Measurements from ENCODE around the gene BRD4.

Gene BRD4

GRCh38 chr19:15324791-15325519 is 7.4 kb downstream of the BRD4 start:
- Histone ChIP-seq H3K9me3 (replicated peaks; ENCODE audit: low read length) (no peaks in the 10 kb centered on the region), H3K4me1 (ENCODE audit: control insufficient read depth, insufficient read depth, low read length) (peaks cover 73% of the 10 kb centered on the region)

GRCh38 chr19:15323496-15324235 is 8.7 kb downstream of the BRD4 start:
- Histone ChIP-seq H3K9ac (ENCODE audit: low read depth, low read length) (no peak overlapping the region), H3K4me2 (ENCODE audit: low read length) (peak overlapping the region; percentile 18), H3K4me3 (ENCODE audit: low read length) (no peak overlapping the region), H3K9me3 (replicated peaks; ENCODE audit: low read length) (no peaks in the 10 kb centered on the region), H3K4me1 (ENCODE audit: control insufficient read depth, insufficient read depth, low read length) (peaks cover 78% of the 10 kb centered on the region), H3K27me3 (ENCODE audit: control insufficient read depth, insufficient read depth, low read length) (no peaks in the 10 kb centered on the region), H3K36me3 (ENCODE audit: insufficient read depth, low read length) (no peaks in the 10 kb centered on the region)

More at GRCh38 chr19:15324791-15325519, 7.4 kb downstream of the BRD4 start:
- Histone ChIP-seq H3K27me3 (ENCODE audit: control insufficient read depth, insufficient read depth, low read length) (no peaks in the 10 kb centered on the region), H3K9ac (ENCODE audit: low read depth, low read length) (no peak overlapping the region), H3K36me3 (ENCODE audit: insufficient read depth, low read length) (no peaks in the 10 kb centered on the region), H3K4me3 (ENCODE audit: low read length) (no peak overlapping the region), H3K4me2 (ENCODE audit: low read length) (peak overlapping the region; percentile 31)

GRCh38 chr19:15321739-15322138 is 10.6 kb downstream of the BRD4 start:
- H3K9ac ChIP-seq (ENCODE audit: low read depth, low read length): no peak overlapping the region
- H3K27me3 ChIP-seq (ENCODE audit: control insufficient read depth, insufficient read depth, low read length): no peaks in the 10 kb centered on the region
- H3K36me3 ChIP-seq (ENCODE audit: insufficient read depth, low read length): peaks cover 5% of the 10 kb centered on the region
- H3K9me3 ChIP-seq (replicated peaks; ENCODE audit: low read length): no peaks in the 10 kb centered on the region
- H3K4me3 ChIP-seq (ENCODE audit: low read length): no peak overlapping the region
- no peak overlapping the region for H3K4me2 ChIP-seq (ENCODE audit: low read length)
- peaks cover 84% of the 10 kb centered on the region for H3K4me1 ChIP-seq (ENCODE audit: control insufficient read depth, insufficient read depth, low read length)

GRCh38 chr19:15320116-15320515 is 12.2 kb downstream of the BRD4 start:
- Histone ChIP-seq H3K9ac (ENCODE audit: low read depth, low read length) (no peak overlapping the region), H3K4me1 (ENCODE audit: control insufficient read depth, insufficient read depth, low read length) (peaks cover 77% of the 10 kb centered on the region), H3K36me3 (ENCODE audit: insufficient read depth, low read length) (peaks cover 6% of the 10 kb centered on the region), H3K4me2 (ENCODE audit: low read length) (peak overlapping the region; percentile 9), H3K27me3 (ENCODE audit: control insufficient read depth, insufficient read depth, low read length) (no peaks in the 10 kb centered on the region), H3K4me3 (ENCODE audit: low read length) (no peak overlapping the region), H3K9me3 (replicated peaks; ENCODE audit: low read length) (no peaks in the 10 kb centered on the region)

- H3K9ac ChIP-seq (ENCODE audit: low read depth, low read length): no peak overlapping the region
- H3K4me3 ChIP-seq (ENCODE audit: low read length): no peak overlapping the region
- H3K4me2 ChIP-seq (ENCODE audit: low read length): peak overlapping the region; percentile 62
- peaks cover 74% of the 10 kb centered on the region for H3K4me1 ChIP-seq (ENCODE audit: control insufficient read depth, insufficient read depth, low read length)
- no peaks in the 10 kb centered on the region for H3K9me3 ChIP-seq (replicated peaks; ENCODE audit: low read length)
- peaks cover 6% of the 10 kb centered on the region for H3K36me3 ChIP-seq (ENCODE audit: insufficient read depth, low read length)
- H3K27me3 ChIP-seq (ENCODE audit: control insufficient read depth, insufficient read depth, low read length): no peaks in the 10 kb centered on the region
Observed at GRCh38 chr19:15318241-15318691, 14.1 kb downstream of the BRD4 start.

GRCh38 chr19:15317392-15318071 is 14.8 kb downstream of the BRD4 start:
- Histone ChIP-seq H3K4me3 (ENCODE audit: low read length) (no peak overlapping the region), H3K9ac (ENCODE audit: low read depth, low read length) (no peak overlapping the region), H3K36me3 (ENCODE audit: insufficient read depth, low read length) (peaks cover 6% of the 10 kb centered on the region), H3K4me1 (ENCODE audit: control insufficient read depth, insufficient read depth, low read length) (peaks cover 71% of the 10 kb centered on the region), H3K9me3 (replicated peaks; ENCODE audit: low read length) (no peaks in the 10 kb centered on the region), H3K27me3 (ENCODE audit: control insufficient read depth, insufficient read depth, low read length) (no peaks in the 10 kb centered on the region), H3K4me2 (ENCODE audit: low read length) (peak overlapping the region; percentile 62)

GRCh38 chr19:15316498-15316897 is 15.8 kb downstream of the BRD4 start:
- H3K4me1 ChIP-seq (ENCODE audit: control insufficient read depth, insufficient read depth, low read length): peaks cover 66% of the 10 kb centered on the region
- H3K9ac ChIP-seq (ENCODE audit: low read depth, low read length): no peak overlapping the region
- peaks cover 6% of the 10 kb centered on the region for H3K36me3 ChIP-seq (ENCODE audit: insufficient read depth, low read length)
- H3K4me2 ChIP-seq (ENCODE audit: low read length): peak overlapping the region; percentile 62
- H3K27me3 ChIP-seq (ENCODE audit: control insufficient read depth, insufficient read depth, low read length): no peaks in the 10 kb centered on the region
- no peaks in the 10 kb centered on the region for H3K9me3 ChIP-seq (replicated peaks; ENCODE audit: low read length)
- no peak overlapping the region for H3K4me3 ChIP-seq (ENCODE audit: low read length)

- Histone ChIP-seq H3K9me3 (replicated peaks; ENCODE audit: low read length) (no peaks in the 10 kb centered on the region), H3K27me3 (ENCODE audit: control insufficient read depth, insufficient read depth, low read length) (no peaks in the 10 kb centered on the region), H3K9ac (ENCODE audit: low read depth, low read length) (no peak overlapping the region), H3K4me1 (ENCODE audit: control insufficient read depth, insufficient read depth, low read length) (peaks cover 52% of the 10 kb centered on the region), H3K4me2 (ENCODE audit: low read length) (no peak overlapping the region), H3K4me3 (ENCODE audit: low read length) (no peak overlapping the region), H3K36me3 (ENCODE audit: insufficient read depth, low read length) (peaks cover 6% of the 10 kb centered on the region)
Observed at GRCh38 chr19:15315101-15315500, 17.2 kb downstream of the BRD4 start.

- no peak overlapping the region for H3K9ac ChIP-seq (ENCODE audit: low read depth, low read length)
- H3K4me2 ChIP-seq (ENCODE audit: low read length): no peak overlapping the region
- H3K4me3 ChIP-seq (ENCODE audit: low read length): no peak overlapping the region
- H3K4me1 ChIP-seq (ENCODE audit: control insufficient read depth, insufficient read depth, low read length): peaks cover 49% of the 10 kb centered on the region
- peaks cover 6% of the 10 kb centered on the region for H3K36me3 ChIP-seq (ENCODE audit: insufficient read depth, low read length)
- no peaks in the 10 kb centered on the region for H3K27me3 ChIP-seq (ENCODE audit: control insufficient read depth, insufficient read depth, low read length)
- no peaks in the 10 kb centered on the region for H3K9me3 ChIP-seq (replicated peaks; ENCODE audit: low read length)
Observed at GRCh38 chr19:15313649-15314279, 18.6 kb downstream of the BRD4 start.

GRCh38 chr19:15307169-15307568 is 25.2 kb downstream of the BRD4 start:
- Histone ChIP-seq H3K36me3 (ENCODE audit: insufficient read depth, low read length) (no peaks in the 10 kb centered on the region), H3K27me3 (ENCODE audit: control insufficient read depth, insufficient read depth, low read length) (no peaks in the 10 kb centered on the region), H3K4me2 (ENCODE audit: low read length) (no peak overlapping the region), H3K4me3 (ENCODE audit: low read length) (no peak overlapping the region), H3K9me3 (replicated peaks; ENCODE audit: low read length) (no peaks in the 10 kb centered on the region), H3K4me1 (ENCODE audit: control insufficient read depth, insufficient read depth, low read length) (peaks cover 30% of the 10 kb centered on the region), H3K9ac (ENCODE audit: low read depth, low read length) (no peak overlapping the region)
